AG09319 (cell line): ENCODE measurements around the gene AHRR.
A peak's percentile ranks its signal among the peaks of the same experiment; 100 is the strongest.

ENCODE experiments used
- DNase-seq: peaks from one replicate; pipeline ENCODE4 v3.0.0-alpha.2; 2010; ENCODE audit warnings: low read depth; ENCODE audit errors: extremely low read depth
- TF ChIP-seq, protein P1 (sequence below): IDR thresholded peaks from 2 replicates; pipeline ENCODE4 v1.5.1; 2011; ENCODE audit warnings: low read depth, mild to moderate bottlenecking, inconsistent platforms, low read length, moderate library complexity

Gene AHRR

DNA sequence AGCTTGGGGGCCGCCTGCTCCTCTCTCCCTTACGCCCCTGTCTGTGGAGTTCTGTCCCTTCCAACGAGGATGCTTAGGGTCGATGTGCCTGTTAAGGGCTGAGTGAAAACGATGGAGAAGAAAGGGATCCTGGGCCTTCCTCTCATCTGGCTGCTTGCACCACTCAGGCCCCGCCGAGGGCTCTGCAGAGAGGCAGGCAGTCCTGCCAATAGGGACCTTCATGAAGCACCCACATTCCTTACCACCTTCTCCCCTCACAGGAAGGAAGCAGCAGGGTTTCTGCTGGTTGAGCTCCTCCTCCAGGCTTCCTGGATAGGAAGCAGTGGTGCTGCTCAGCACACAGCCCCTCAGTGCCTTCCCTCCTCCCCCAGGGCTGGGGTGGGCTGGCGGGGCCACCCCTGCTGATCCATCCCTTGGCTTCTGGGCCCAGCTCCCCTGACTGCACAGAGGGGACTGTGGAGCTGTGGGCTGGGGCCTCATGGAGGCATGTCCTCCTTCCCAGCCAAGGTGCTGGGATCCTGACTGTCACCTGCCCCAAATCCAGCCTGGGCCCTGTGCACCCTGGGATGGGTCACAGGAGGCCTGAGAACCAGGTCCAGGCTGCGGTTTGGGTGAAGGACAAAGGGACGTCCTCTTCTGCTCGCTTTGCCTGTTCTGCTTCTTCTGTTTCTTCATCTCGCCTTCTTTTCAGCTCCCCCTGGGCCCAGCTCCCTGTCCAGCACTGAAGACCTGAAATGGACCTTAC lies 50.5 kb downstream of the AHRR start:
- TF ChIP-seq, protein P1, sequence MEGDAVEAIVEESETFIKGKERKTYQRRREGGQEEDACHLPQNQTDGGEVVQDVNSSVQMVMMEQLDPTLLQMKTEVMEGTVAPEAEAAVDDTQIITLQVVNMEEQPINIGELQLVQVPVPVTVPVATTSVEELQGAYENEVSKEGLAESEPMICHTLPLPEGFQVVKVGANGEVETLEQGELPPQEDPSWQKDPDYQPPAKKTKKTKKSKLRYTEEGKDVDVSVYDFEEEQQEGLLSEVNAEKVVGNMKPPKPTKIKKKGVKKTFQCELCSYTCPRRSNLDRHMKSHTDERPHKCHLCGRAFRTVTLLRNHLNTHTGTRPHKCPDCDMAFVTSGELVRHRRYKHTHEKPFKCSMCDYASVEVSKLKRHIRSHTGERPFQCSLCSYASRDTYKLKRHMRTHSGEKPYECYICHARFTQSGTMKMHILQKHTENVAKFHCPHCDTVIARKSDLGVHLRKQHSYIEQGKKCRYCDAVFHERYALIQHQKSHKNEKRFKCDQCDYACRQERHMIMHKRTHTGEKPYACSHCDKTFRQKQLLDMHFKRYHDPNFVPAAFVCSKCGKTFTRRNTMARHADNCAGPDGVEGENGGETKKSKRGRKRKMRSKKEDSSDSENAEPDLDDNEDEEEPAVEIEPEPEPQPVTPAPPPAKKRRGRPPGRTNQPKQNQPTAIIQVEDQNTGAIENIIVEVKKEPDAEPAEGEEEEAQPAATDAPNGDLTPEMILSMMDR = no peak
- DNase-seq = no peak

DNA sequence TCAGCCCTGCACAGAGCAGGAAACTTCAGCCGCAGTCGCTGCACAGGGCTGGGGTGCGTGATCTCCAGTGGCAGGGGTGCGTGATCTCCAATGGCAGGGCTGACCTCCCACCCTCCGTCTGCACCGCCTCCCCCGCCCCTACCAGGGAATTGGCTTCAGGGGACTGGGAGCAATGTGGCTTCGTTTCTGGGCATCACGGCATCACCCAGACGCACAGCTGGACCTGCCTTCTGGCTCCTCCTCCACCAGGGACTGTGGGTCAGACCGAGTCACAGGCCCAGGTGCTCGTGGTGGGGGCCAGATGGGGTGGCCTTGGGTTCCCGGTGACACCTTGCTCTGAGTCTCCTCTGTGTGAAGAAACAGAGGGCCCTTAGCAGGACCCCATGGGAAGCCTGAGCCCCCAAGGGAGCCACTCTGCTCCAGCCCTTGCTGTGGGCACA lies 51.1 kb downstream of the AHRR start:
- no peak for DNase-seq
- TF ChIP-seq, protein P1 = no peak

DNA sequence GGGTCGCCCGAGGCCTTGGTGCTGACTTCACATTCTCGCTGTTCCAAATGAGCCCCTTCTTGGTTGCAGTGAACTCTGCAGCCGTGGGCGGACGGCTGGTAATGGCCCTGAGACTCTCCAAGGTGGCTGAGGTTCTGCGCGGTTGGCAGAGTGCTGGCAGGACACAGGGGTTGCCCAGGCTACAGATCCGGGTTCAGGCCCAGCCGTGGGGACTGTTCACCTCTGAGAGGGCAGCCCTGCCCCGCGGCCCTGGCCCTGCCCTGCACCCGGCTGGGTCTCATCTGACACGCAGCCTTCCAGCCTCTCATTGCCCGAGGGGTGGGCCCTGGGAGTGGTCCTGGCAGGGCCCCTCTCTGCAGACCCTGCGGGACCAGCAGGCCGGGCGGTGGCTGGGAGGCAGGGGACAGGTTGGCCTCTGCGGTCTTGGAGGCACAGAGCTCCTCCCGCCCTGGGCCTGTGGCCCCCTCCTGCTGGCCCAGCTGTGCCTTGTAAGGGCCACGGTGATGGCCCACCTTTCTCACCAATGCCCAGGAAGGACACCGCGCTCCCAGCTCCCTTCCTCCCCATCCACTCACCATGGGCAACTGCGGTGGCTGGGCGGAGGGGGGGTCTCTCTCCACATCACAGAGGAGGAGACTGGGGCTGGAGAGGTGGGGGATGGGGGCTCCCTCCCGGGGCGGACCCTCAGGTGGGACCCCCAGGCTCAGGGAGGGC lies 51.6 kb downstream of the AHRR start:
- no peak for DNase-seq
- TF ChIP-seq, protein P1 = no peak

DNA sequence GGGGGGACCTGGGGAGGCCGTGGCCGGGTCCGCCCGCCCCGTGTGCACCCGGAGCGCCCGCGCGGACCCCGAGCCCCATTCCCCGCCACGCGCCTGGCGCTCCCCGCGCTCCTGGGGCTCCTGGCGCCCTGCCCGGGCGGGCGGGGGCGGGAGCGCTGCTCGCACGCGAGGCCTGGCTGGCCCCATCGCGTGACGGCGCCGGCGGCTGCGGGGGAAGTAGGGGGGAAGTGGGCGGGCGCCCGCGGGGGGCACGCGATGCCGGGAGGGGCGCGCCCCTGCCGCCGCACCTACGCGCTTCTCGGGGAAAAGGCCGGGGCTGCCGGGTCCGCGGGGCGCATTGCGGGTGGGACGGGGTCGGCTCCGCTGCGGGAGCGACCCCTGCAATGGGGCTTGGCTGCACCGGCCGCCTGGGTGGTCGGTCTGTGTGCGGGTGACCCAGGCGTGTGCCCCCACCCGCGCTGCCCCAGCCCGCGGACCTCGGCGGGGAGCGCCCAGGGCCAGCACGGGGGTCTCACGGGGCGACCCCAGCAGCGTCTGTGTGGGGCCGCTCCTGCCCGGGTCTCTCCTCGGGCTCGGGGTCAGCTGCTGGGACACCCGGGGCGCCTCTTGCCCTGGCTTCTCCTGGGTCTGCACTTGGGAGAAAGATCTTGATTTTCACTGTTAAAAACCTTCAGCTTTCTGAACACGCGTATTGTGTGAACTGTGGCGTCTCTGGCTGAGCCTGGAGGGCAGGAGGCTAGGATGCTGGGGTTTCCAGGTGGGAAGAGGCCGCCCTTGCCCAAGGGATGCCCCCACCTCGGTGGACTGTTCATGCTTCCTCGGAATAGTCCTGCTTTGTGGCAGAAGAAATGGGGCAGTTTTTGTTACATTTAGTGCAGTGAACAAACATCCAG lies 52.4 kb downstream of the AHRR start:
- DNase-seq = peak; percentile 68
- TF ChIP-seq, protein P1 = no peak

DNA sequence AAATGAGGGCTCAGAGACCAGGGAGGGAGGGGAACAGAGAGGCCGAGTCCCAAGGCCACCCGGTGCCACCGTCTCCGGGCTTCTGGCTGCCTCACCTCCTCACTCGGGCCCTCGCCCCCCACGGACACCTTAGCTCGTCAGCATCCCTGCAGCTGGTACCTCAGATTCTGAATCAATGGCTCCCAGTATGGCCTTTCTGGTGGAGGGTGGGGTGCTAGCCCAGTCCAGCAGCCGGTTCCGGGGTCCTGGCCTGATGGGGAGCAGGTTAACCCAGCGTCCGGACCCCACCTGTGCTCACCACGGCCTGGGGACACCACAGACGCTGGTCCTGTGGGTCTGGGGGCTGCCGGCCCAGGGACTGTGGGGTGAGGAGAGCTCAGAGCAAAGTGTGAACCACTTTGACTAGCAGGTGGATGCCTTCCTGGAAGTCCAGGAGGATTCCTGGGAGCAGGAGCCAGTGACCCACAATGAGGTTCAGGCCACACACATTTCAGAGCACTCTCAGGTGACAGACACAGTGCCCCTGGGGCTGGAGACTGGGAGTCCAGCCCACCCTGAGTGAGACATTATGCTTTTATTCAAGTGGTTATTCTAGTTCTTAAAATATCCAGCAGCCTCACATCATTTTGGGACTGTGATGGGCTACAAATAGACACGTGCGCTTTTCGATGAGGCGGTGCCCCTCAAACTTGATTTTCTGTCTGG lies 53.3 kb downstream of the AHRR start:
- TF ChIP-seq, protein P1 = no peak
- no peak for DNase-seq

DNA sequence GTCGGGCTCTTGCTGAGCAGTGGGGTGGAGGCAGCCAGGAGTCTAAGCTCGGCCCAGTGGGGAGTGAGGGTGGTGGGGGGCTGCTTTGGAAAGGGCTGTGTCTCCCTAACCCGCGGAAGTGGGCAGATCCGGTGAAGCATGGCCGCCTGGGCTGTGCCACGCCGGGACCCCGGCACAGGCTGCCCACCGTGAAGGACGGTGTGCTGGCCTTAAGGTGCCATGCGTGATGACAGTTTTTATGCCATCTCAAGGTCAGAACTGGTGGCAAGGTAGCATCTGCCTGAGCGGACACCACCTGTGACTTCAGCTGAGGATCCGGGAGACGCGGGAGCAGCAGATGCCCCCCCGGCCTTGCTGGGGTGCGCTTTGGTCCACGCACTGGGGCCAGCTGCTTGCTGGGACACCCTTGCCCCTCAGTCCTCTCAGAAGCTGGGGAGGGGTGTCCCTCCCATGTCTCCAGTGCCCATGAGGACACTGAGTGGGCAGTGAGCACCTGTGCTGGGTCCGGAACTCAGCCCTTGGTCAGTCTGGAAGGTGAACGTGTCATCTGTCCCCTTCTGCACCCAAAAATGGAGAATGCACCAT lies 53.9 kb downstream of the AHRR start:
- no peak for DNase-seq
- TF ChIP-seq, protein P1 = no peak
